IMR-90 (cell line): ENCODE measurements around the gene MAP2K5. TPM values are rescaled to one million over a fixed set of nuclear protein-coding genes. Genes with fewer than 3 reads are reported as not detected.

Experiments
- ATAC-seq: fragments of 200-7000 bp; cut with Tn5 transposase; 2 replicates; pipeline ENCODE4 v1.9.1; 2020; ENCODE audit warnings: low read depth, mild to moderate bottlenecking, moderate library complexity
- BruUV-seq: library from RNA; stranded (reverse); fragments of 400-500 nt; replicated peaks from 2 replicates; lab custom pipeline; 2021; lab: Mats Ljungman, UMichigan
- CTCF ChIA-PET: fragments of 300-600 bp; formaldehyde crosslinking; extraction: SDS; loops from one replicate; lab custom pipeline; 2021; ENCODE audit warnings: antibody characterized with exemption; lab: Yijun Ruan, JAX
- POLR2A ChIA-PET: fragments of 300-600 bp; sonication (Branson Sonifier 250); formaldehyde crosslinking; loops from one replicate; lab custom pipeline; 2022; ENCODE audit warnings: antibody characterized with exemption; ENCODE audit not compliant: unreplicated experiment; lab: Charles Lee
- DNase-seq: peaks from one replicate; pipeline ENCODE4 v3.0.0; 2013
- H2AFZ ChIP-seq: replicated peaks from 2 replicates; pipeline ENCODE3; 2013; ENCODE audit warnings: low read length, mild to moderate bottlenecking; ENCODE audit not compliant: poor library complexity
- H2AK5ac ChIP-seq: 2 replicates; pipeline ENCODE4 v1.6.1; 2013; ENCODE audit warnings: low read depth, low read length, inconsistent platforms
- H2AK9ac ChIP-seq: replicated peaks from 2 replicates; pipeline ENCODE3; 2013; ENCODE audit warnings: mild to moderate bottlenecking, low read depth, low read length, moderate library complexity; ENCODE audit not compliant: poor library complexity
- H2BK120ac ChIP-seq: 2 replicates; pipeline ENCODE4 v1.6.1; 2013; ENCODE audit warnings: low read depth, low read length, inconsistent platforms
- H2BK15ac ChIP-seq: 3 replicates; pipeline ENCODE4 v1.6.1; 2013; ENCODE audit warnings: low read depth, low read length, inconsistent platforms
- H2BK20ac ChIP-seq: 2 replicates; pipeline ENCODE4 v1.6.1; 2013; ENCODE audit warnings: low read depth, mild to moderate bottlenecking, inconsistent platforms, low read length, moderate library complexity
- H2BK5ac ChIP-seq: 2 replicates; pipeline ENCODE4 v1.6.1; 2013; ENCODE audit warnings: mild to moderate bottlenecking, low read depth, low read length, inconsistent platforms; ENCODE audit not compliant: poor library complexity, severe bottlenecking
- H3K14ac ChIP-seq: replicated peaks from 2 replicates; pipeline ENCODE4 v1.6.1; 2013; ENCODE audit warnings: low read depth, low read length, inconsistent platforms
- H3K18ac ChIP-seq: 2 replicates; pipeline ENCODE4 v1.6.1; 2013; ENCODE audit warnings: low read depth, low read length, control low read depth
- H3K23ac ChIP-seq: 2 replicates; pipeline ENCODE4 v1.6.1; 2013; ENCODE audit warnings: low read depth, low read length, inconsistent platforms
- H3K27ac ChIP-seq: 2 replicates; pipeline ENCODE4 v1.5.1; 2013; ENCODE audit warnings: mild to moderate bottlenecking, control low read depth, low read length; ENCODE audit not compliant: insufficient read depth
- H3K27me3 ChIP-seq: 2 replicates; pipeline ENCODE4 v1.6.1; 2013; ENCODE audit warnings: low read length; ENCODE audit not compliant: control insufficient read depth, insufficient read depth
- H3K36me3 ChIP-seq: 2 replicates; pipeline ENCODE4 v1.6.1; 2013; ENCODE audit warnings: low read length, mixed read lengths; ENCODE audit not compliant: control insufficient read depth, insufficient read depth
- H3K4ac ChIP-seq: 2 replicates; pipeline ENCODE4 v1.6.1; 2013; ENCODE audit warnings: low read depth, low read length, inconsistent platforms
- H3K4me1 ChIP-seq: 2 replicates; pipeline ENCODE4 v1.6.1; 2013; ENCODE audit warnings: low read length, mixed read lengths; ENCODE audit not compliant: control insufficient read depth, insufficient read depth
- H3K4me2 ChIP-seq: 2 replicates; pipeline ENCODE4 v1.6.1; 2013; ENCODE audit warnings: low read depth, mild to moderate bottlenecking, control low read depth, low read length, moderate library complexity
- H3K4me3 ChIP-seq: 2 replicates; pipeline ENCODE4 v1.5.1; 2013; ENCODE audit warnings: low read depth, mild to moderate bottlenecking, control low read depth, low read length, moderate library complexity; ENCODE audit not compliant: insufficient read depth
- H3K56ac ChIP-seq: 2 replicates; pipeline ENCODE4 v1.6.1; 2013; ENCODE audit warnings: low read length, inconsistent platforms; ENCODE audit not compliant: insufficient read depth; ENCODE audit errors: extremely low read depth
- H3K79me1 ChIP-seq, 2 experiments: 2 replicates each; pipeline ENCODE4 v1.6.1; 2013; ENCODE audit warnings: low read length in 2 of 2, inconsistent platforms in 1 of 2, low read depth in 1 of 2
- H3K9ac ChIP-seq: 2 replicates; pipeline ENCODE4 v1.6.1; 2013; ENCODE audit warnings: low read depth, low read length, control low read depth
- H3K9me1 ChIP-seq: 2 replicates; pipeline ENCODE4 v1.6.1; 2013; ENCODE audit warnings: low read length, inconsistent platforms; ENCODE audit not compliant: insufficient read depth
- H3K9me3 ChIP-seq: 2 replicates; pipeline ENCODE4 v1.6.1; 2013; ENCODE audit warnings: low read length; ENCODE audit not compliant: control insufficient read depth, insufficient read depth
- H4K20me1 ChIP-seq: 2 replicates; pipeline ENCODE4 v1.6.1; 2013; ENCODE audit warnings: low read length, inconsistent platforms; ENCODE audit not compliant: insufficient read depth
- H4K5ac ChIP-seq: 2 replicates; pipeline ENCODE4 v1.6.1; 2013; ENCODE audit warnings: mild to moderate bottlenecking, low read depth, low read length, control low read depth
- H4K8ac ChIP-seq, 2 experiments: 2 replicates each; pipeline ENCODE4 v1.6.1; 2013; ENCODE audit warnings: low read depth in 2 of 2, low read length in 2 of 2, control low read depth in 1 of 2, inconsistent platforms in 1 of 2
- H4K91ac ChIP-seq: 2 replicates; pipeline ENCODE4 v1.6.1; 2013; ENCODE audit warnings: low read depth, low read length, inconsistent platforms; ENCODE audit not compliant: insufficient read depth
- CEBPB ChIP-seq: IDR thresholded peaks from 2 replicates; pipeline ENCODE4 v1.6.1; 2012; ENCODE audit warnings: low read depth, low read length, improper control_type of control experiment
- MXI1 ChIP-seq: IDR thresholded peaks from 2 replicates; pipeline ENCODE4 v1.6.1; 2012; ENCODE audit warnings: low read depth, mild to moderate bottlenecking, low read length, moderate library complexity, borderline replicate concordance
- RFX5 ChIP-seq: IDR thresholded peaks from 2 replicates; pipeline ENCODE4 v1.8.0; 2012; ENCODE audit warnings: low read depth, mild to moderate bottlenecking, low read length, moderate library complexity
- WGBS, 2 experiments: methylation state at CpG; one replicate each; pipeline versions ENCODE4 v1.1.5 to v1.1.7; 2013; ENCODE audit warnings: missing lambda C conversion rate in 2 of 2; ENCODE audit not compliant: insufficient read length in 1 of 2; ENCODE audit errors: extremely low coverage in 2 of 2; 5-methylcytosine and 5-hydroxymethylcytosine counted together
- dilution Hi-C: fragments of 300-500 bp; cut with HindIII; formaldehyde crosslinking; loops from one replicate; pipeline ENCODE4 v1.14.3; 2018; ENCODE audit warnings: low sequenced_read_pairs; ENCODE audit not compliant: unreplicated experiment
- in situ Hi-C: fragments of 300-500 bp; cut with MboI; formaldehyde crosslinking; loops from 3 replicates; pipeline ENCODE4 v1.14.3; 2019; ENCODE audit warnings: low sequenced_read_pairs, inconsistent platforms, mixed read lengths
- intact Hi-C: fragments of 100-400 bp; cut with micrococcal nuclease; formaldehyde crosslinking; loops from 2 replicates; pipeline ENCODE4 v1.10.0; 2022
- polyA plus RNA-seq, 3 experiments: library from polyadenylated mRNA; depleted of rRNA; stranded (reverse); fragments of >200 nt; gene quantifications; 2 replicates each; pipeline ENCODE4 v1.2.3, GENCODE V29; 2012; ENCODE audit warnings: low replicate concordance in 1 of 3
- total RNA-seq: library from RNA; depleted of rRNA; stranded (reverse); fragments of >200 nt; gene quantifications from 2 replicates; pipeline ENCODE4 v1.2.3, GENCODE V29; 2012

The MAP2K5 gene
- total and polyA plus RNA-seq, 2 of the 4 experiments (the other 2 are of a cell fraction), result 1.6 to 6.1 TPM

DNA sequence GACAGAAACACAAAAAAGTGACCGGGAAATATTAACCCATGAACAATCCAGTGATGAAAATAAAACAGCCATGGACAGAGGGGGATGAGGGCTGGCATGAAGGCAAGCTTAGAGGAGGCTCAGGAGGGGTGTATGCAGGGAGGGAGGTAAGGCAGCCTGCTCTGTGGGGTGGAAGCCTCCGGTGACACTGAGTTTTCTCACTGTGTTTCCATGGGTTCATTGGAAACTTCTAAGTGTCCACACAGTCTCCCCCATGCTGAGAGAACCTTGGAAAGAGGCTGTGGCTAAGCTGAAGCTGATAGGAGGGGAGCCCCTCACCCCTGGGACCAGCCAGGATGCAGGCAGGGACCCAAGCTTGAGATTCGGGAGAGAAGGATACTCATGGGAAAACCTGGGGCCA is 276.0 kb downstream of the MAP2K5 start:
- no peaks in the 10 kb centered on the region; a peak in 1 of 4 replicates for H3K79me1 ChIP-seq
- peaks cover 64% of the 10 kb centered on the region for H3K27me3 ChIP-seq
- peaks cover 12% of the 10 kb centered on the region; the same call in 1 of the 2 replicates for H3K9me3 ChIP-seq
- H2BK120ac ChIP-seq, result no peak overlapping the region
- H3K23ac ChIP-seq, result no peak overlapping the region
- no peak overlapping the region for H3K56ac ChIP-seq
- H4K20me1 ChIP-seq, result peaks cover 11% of the 10 kb centered on the region
- no peak overlapping the region for H3K4me2 ChIP-seq
- no peak overlapping the region for H2AFZ ChIP-seq
- no peak for DNase-seq
- no peak overlapping the region for H2BK20ac ChIP-seq
- no peak overlapping the region for H3K9ac ChIP-seq
- H3K36me3 ChIP-seq, result no peaks in the 10 kb centered on the region
- no peak overlapping the region for H3K4me3 ChIP-seq
- no peak overlapping the region for H4K5ac ChIP-seq
- dilution Hi-C loops (no loop called here), intact Hi-C loops (no loop called here), in situ Hi-C loops (no loop called here)
- no peaks in the 10 kb centered on the region for H3K4me1 ChIP-seq
- H2BK15ac ChIP-seq, result no peak overlapping the region
- no peak overlapping the region for H4K8ac ChIP-seq
- ChIA-PET POLR2A (no interaction called here), CTCF (no interaction called here)
- H2BK5ac ChIP-seq, result no peak overlapping the region
- no peak overlapping the region for H3K4ac ChIP-seq
- ATAC-seq, result no peak
- no peaks in the 10 kb centered on the region; the same call in 1 of the 2 replicates for H3K9me1 ChIP-seq
- no peak overlapping the region for H4K91ac ChIP-seq
- no TSS peak for BruUV-seq
- no peak overlapping the region for H3K14ac ChIP-seq
- H2AK5ac ChIP-seq, result no peak overlapping the region
- WGBS, 2 experiments, result 43% methylated on average over 1 of the region's 3 CpGs; no CpG with 5 or more reads in 1 of the 2 experiments
- no peak overlapping the region for H3K27ac ChIP-seq
- TF ChIP-seq RFX5 (no peak), CEBPB (no peak), MXI1 (no peak)
- H2AK9ac ChIP-seq, result no peak overlapping the region
- no peak overlapping the region for H3K18ac ChIP-seq
